Adrenal gland (tissue), 5 donors: ENCODE data around the gene MCHR1.

Source experiments
- CTCF ChIP-seq, 6 experiments: fragments of 450-650 bp in 4 of 6; fragments of 200-600 bp in 2 of 6; sonication (generic) in 1 of 6; IDR thresholded peaks; 1 replicate in 5 of 6; 2 replicates in 1 of 6; pipeline versions ENCODE4 v1.5.1 to v1.8.0; 2016 to 2021; ENCODE audit warnings: antibody characterized with exemption in 6 of 6, mild to moderate bottlenecking in 2 of 6, moderate library complexity in 1 of 6
- POLR2A ChIP-seq, 2 donors: fragments of 450-650 bp; IDR thresholded peaks; one replicate each; pipeline ENCODE4 v1.6.1; 2017; ENCODE audit warnings: antibody characterized with exemption in 2 of 2, mild to moderate bottlenecking in 2 of 2, moderate library complexity in 1 of 2
- donor health status: DM: no; HTN: no; CAD: no.

- TF ChIP-seq CTCF (IDR thresholded peaks at IDR 0.05) (no peak), POLR2A (IDR thresholded peaks at IDR 0.05) (no peak)
Observed at GRCh38 chr22:40718250-40719204, 39.2 kb downstream of the MCHR1 start.
